ENCODE measurements around the gene MLANA.

DNA sequence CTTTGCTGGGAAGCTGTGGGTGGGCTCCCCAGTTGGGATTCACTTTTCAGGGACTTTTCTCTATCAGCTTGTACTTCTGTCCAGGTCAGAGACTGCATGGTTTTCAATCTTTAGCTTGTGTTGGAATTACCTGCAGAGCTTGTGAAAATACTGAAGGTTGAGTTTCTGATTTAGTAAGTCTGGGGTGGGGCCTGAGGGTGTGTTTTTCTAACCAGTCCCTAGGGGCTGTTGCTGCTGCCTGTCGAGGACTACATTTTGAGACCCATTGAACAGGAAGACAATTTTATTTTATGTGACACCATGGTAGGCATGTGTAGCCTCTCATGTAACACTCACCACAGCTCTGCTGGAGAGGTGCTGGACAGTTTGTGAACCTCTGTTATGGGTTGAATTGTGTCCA lies 14.7 kb upstream of the MLANA start:
- TF ChIP-seq, protein P1, sequence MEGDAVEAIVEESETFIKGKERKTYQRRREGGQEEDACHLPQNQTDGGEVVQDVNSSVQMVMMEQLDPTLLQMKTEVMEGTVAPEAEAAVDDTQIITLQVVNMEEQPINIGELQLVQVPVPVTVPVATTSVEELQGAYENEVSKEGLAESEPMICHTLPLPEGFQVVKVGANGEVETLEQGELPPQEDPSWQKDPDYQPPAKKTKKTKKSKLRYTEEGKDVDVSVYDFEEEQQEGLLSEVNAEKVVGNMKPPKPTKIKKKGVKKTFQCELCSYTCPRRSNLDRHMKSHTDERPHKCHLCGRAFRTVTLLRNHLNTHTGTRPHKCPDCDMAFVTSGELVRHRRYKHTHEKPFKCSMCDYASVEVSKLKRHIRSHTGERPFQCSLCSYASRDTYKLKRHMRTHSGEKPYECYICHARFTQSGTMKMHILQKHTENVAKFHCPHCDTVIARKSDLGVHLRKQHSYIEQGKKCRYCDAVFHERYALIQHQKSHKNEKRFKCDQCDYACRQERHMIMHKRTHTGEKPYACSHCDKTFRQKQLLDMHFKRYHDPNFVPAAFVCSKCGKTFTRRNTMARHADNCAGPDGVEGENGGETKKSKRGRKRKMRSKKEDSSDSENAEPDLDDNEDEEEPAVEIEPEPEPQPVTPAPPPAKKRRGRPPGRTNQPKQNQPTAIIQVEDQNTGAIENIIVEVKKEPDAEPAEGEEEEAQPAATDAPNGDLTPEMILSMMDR (conservative IDR thresholded peaks at IDR 0.05 in 1 of 2, IDR thresholded peaks at IDR 0.05 in 1 of 2; ENCODE audit: extremely low read depth in 1 of 2, insufficient read depth in 1 of 2, low read depth in 1 of 2, low read length in 2 of 2): no peak
- no peak for TF ChIP-seq EZH2 (IDR thresholded peaks at IDR 0.05; ENCODE audit: borderline replicate concordance, low read length)
